GM18867 (cell line): ENCODE results near the gene STIP1.

Experiments
- ATAC-seq: cut with Tn5 transposase; IDR thresholded peaks from one replicate; pipeline ENCODE4 v1.9.1; 2021; ENCODE audit warnings: mild to moderate bottlenecking, moderate library complexity; ENCODE audit not compliant: unreplicated experiment

STIP1 gene

GRCh38 chr11:64248578-64248977, 62.6 kb downstream of the STIP1 start:
- ATAC-seq, result no peak

DNA sequence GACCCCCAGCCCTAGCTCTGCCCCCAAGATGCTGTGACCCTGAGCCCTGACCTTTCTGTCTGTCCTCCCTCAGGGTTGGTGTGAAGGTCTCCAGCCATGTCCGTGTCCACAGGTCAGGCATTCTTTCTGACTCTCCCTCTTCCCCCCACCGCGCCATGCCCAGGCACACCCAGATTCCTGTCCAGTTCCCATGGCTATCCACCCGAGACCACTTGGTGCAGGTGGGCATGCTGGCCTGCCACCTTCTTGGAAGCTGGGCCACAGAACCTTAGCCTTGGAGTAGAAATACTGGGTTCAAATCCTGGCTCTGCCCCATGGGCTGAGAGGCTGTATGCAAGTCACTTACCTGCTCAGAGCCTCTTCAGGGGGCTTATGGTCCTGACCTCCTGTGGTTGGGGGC, 63.1 kb downstream of the STIP1 start:
- ATAC-seq, result no peak

- no peak for ATAC-seq
Measured at GRCh38 chr11:64249563-64250414, 63.8 kb downstream of the STIP1 start.

GRCh38 chr11:64250415-64251015, 64.5 kb downstream of the STIP1 start:
- ATAC-seq, result no peak

- ATAC-seq, result peak; percentile 46
Measured at GRCh38 chr11:64251016-64251752, 65.2 kb downstream of the STIP1 start, which contains the start of gene PLCB3. TSS of gene PLCB3 (plus strand) at chr11:64251530. CDS start at chr11:64251650, 120 bp downstream.

- ATAC-seq, result no peak
Measured at GRCh38 chr11:64251753-64252002, 65.7 kb downstream of the STIP1 start.

DNA sequence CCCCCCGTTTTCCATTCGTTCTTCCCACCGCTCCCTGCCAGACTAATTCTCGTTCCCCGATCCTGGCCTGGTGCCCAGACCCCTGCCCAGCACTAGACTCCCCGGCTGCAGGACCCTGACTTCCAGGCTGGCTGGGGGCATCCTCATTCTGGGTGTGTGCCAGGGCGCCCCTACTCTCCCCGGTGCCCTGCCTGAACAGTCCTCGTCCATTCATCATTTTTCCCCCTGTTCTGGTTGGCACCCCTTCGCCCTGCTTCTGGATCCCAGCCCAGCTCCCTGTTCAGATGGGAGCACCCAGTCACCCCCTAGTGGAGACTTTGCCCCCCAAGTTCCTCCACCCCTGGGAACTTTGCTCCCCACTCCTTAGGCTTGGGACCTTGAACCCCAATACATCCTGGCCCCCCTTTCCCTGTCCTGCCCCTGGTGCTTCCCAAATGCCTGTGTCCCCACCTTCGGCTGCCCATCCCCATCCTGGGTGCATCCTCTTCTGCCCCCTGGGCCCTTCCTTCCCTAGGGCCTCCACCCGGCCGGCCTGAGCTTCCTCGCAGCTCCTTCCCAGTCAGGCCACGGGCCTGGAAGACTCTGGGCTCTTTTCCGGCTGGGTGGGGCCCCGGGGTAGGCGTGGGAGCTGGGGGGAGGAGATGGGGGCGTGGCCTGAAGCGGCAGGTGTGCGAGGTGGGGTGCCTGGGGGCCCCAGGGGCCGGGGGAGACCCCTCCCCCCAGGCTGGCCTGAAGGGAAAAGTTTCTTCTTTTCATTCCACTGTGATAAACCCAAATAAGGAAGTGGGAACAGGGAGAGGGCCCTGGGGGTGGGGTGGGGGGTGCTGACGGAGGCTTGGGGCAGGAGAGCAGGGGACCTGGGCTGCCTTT, 66.3 kb downstream of the STIP1 start:
- ATAC-seq, result no peak

DNA sequence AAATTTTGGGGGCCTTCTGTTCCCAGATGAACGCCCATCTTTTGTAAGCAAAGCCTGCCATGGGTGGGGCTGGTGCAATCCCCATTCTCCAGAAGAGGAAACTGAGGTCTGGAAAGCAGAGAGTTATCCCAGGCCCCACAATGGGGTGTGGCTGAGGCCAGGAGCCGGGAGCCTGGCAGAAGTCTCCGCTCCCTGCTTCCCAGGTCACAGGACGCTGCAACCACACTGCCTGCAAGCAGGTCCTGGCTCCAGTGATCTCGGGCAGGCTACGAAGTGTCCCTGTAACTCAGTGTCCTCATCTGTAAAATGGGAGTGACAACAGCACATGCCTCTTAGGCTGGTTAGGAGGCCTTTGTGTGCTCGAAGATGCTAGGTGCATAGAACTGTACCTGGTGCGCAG, 67.1 kb downstream of the STIP1 start:
- ATAC-seq, result no peak

GRCh38 chr11:64253481-64253880, 67.5 kb downstream of the STIP1 start:
- ATAC-seq, result no peak
